Activated naive CD4-positive, alpha-beta T cell treated with anti-CD3 and anti-CD28 coated beads for 36 hours (primary cell): Measurements from ENCODE around the gene GLDC. TPM values are rescaled to one million over a fixed set of nuclear protein-coding genes. Genes with fewer than 3 reads are reported as not detected.
A peak's percentile ranks its signal among the peaks of the same experiment; 100 is the strongest.
"Not testable (repeated sequence)": the region's sequence is repeated elsewhere in the genome, so short reads cannot be mapped to it uniquely, and the experiment has no call there.

Experiments used
- CTCF ChIA-PET: fragments of 350-600 bp; sonication (Branson Sonifier 250); formaldehyde crosslinking; loops from one replicate; lab custom pipeline; 2021; ENCODE audit warnings: antibody characterized with exemption; lab: Charles Lee
- DNase-seq: peaks from one replicate; pipeline ENCODE4 v3.0.0-alpha.2; 2020
- H3K27ac Mint-ChIP-seq: one replicate; pipeline ENCODE4 v1.8.0; 2021; ENCODE audit warnings: mild to moderate bottlenecking, mixed read lengths
- H3K27me3 Mint-ChIP-seq: one replicate; pipeline ENCODE4 v1.8.0; 2021; ENCODE audit warnings: low read depth, mixed read lengths
- H3K36me3 Mint-ChIP-seq: one replicate; pipeline ENCODE4 v1.8.0; 2021; ENCODE audit warnings: low read depth, mixed read lengths
- H3K4me1 Mint-ChIP-seq: one replicate; pipeline ENCODE4 v1.8.0; 2021; ENCODE audit warnings: low read depth, mixed read lengths
- H3K4me3 Mint-ChIP-seq: one replicate; pipeline ENCODE4 v1.8.0; 2021; ENCODE audit warnings: mild to moderate bottlenecking, moderate library complexity, mixed read lengths
- H3K9me3 Mint-ChIP-seq: one replicate; pipeline ENCODE4 v1.8.0; 2021; ENCODE audit warnings: mixed read lengths
- intact Hi-C: fragments of 100-400 bp; cut with micrococcal nuclease; formaldehyde crosslinking; loops from one replicate; pipeline ENCODE4 v1.15.1; 2023
- total RNA-seq, 2 experiments: library from RNA; stranded (reverse); gene quantifications; one replicate each; pipeline ENCODE4 v1.2.3, GENCODE V29; 2021

Gene GLDC
- 1 to 10 TPM; 1.7 to 1.9 TPM for total RNA-seq

DNA sequence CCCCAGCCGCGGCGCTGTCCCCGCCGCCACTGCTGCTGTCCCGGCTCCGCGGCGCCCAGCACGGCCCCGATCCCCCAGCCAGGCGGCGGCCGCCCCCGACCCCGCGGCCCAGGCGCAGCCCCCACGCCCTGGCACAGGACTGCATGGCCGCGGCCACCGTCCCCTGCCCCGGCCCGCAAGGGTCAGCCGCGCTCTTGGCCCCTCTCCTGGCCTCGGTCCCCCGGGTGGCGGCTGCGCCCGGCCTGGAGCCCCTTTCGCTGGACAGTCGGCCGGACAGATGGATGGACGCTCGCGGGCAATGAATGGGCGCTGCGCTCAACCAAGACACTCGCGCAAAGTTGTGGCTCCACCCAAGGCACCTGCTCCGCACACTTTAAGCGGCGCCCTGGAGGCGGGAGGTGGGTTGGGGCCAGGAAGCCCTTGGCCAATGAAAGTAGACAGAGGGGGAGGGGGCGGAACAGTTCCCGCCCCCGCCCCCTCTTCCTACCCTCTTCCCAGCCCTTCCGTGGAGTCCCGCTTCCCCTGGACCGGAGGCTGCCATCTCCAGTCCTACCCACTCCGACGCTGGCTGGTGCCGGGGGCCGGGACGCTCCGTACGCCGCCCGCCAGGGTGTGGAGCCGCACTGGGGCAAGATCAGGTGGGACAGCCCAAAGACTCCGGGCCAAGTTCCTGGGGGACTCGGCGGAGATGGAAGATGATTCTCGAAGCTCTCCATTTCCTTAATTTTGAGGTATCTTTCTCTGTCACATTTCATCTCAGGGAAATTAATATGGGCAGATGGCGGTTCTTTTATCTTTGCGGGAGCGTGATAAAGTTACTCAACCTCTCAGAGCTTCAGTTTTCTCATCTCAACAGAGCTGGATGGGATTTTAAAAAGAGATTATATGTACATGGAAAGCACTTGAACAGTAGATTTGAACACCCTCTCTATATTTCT, at the start of gene GLDC:
Gene GLDC, minus strand, starts transcription at position 375 of the 938 bp plus-strand sequence. Its CDS starts 230 bp downstream, at position 145.
- peaks cover 45% of the 10 kb centered on the region for H3K27me3 Mint-ChIP-seq
- H3K9me3 Mint-ChIP-seq = no peaks in the 10 kb centered on the region
- intact Hi-C loops = loop anchor here (1.0 to 2.0 kb wide), 3 partner anchors 21 to 47 kb away; no protein-coding TSS in a partner anchor
- H3K4me1 Mint-ChIP-seq = peaks cover 19% of the 10 kb centered on the region
- H3K36me3 Mint-ChIP-seq = no peaks in the 10 kb centered on the region
- no peak within 1 kb of the TSS for H3K27ac Mint-ChIP-seq
- peak; percentile 62 for DNase-seq
- CTCF ChIA-PET = interaction anchor here (0.9 to 1.4 kb wide), 2 partner anchors 18 to 37 kb away, joined by 3 to 4 read pairs; no protein-coding TSS in a partner anchor
- H3K4me3 Mint-ChIP-seq = peak within 1 kb of the TSS; percentile 76

DNA sequence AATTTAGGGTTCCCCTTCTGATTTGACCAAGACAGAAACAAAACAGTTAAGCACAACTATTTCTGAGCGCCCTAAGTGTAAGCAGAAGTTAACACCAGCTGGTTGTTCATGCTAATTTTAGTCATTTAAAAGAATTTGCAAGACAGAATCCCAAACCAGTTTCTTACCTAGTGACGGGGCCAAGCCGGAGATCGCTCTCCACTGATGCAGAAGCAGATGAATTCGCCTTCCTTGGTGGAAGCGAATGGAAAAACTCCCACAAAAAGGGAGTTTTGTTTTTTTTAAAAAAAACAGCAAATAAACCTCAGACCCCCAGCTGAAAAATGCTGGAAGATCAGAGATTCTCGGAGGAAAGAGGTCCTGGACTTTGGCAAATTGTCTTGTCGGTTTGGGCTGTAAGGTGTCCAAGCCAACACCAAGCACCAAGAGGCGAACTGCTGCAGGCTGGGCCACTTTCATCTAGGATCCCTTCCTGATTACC, 47.4 kb upstream of the GLDC start:
- no peak for DNase-seq
- intact Hi-C loops = no loop called here
- CTCF ChIA-PET = interaction anchor here (0.6 to 0.7 kb wide), 3 partner anchors 22 to 457 kb away, joined by 3 to 6 read pairs (median 3); no protein-coding TSS in a partner anchor
- Mint-ChIP-seq H3K27ac (no peak overlapping the region), H3K4me3 (no peak overlapping the region), H3K27me3 (no peaks in the 10 kb centered on the region), H3K36me3 (no peaks in the 10 kb centered on the region), H3K9me3 (no peaks in the 10 kb centered on the region), H3K4me1 (peaks cover 5% of the 10 kb centered on the region)

DNA sequence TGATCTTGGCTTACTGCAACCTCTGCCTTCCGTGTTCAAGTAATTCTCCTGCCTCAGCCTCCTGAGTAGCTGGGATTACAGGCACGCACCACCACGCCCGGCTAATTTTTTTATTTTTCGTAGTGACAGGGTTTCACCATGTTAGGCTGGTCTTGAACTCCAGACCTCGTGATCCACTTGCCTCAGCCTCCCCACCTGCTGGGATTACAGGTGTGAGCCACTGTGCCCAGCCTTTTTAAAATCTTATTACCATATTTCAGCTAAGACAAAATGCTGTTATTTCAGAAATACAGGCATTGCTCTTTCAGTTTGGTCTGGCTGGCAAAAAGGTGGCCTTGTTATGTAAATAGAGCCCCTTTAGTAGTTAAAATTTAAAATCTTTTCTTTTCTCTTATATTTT, 46.9 kb upstream of the GLDC start:
- no peaks in the 10 kb centered on the region for H3K9me3 Mint-ChIP-seq
- no peak overlapping the region for H3K27ac Mint-ChIP-seq
- CTCF ChIA-PET = interaction anchor here (0.6 to 0.7 kb wide), 2 partner anchors 23 to 457 kb away, joined by 3 read pairs; no protein-coding TSS in a partner anchor
- no peaks in the 10 kb centered on the region for H3K36me3 Mint-ChIP-seq
- intact Hi-C loops = no loop called here
- peaks cover 5% of the 10 kb centered on the region for H3K4me1 Mint-ChIP-seq
- no peak overlapping the region for H3K4me3 Mint-ChIP-seq
- H3K27me3 Mint-ChIP-seq = no peaks in the 10 kb centered on the region
- no peak for DNase-seq

DNA sequence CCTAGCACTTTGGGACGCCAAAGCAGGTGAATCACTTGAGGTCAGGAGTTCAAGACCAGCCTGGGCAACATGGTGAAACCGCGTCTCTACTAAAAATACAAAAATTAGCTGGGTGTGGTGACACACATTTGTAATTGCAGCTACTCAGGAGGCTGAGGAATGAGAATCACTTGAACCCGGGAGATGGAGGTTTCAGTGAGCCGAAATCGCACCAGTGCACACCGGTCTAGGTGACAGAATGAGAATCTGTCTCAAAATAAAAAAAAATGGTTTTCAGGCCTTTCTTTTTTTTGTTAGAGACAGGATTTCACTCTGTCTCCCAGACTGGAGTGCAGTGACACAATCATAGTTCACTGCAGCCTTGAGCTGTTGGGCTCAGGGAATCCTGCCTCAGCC, 45.1 kb upstream of the GLDC start:
- H3K4me3 Mint-ChIP-seq, H3K4me1 Mint-ChIP-seq, H3K27me3 Mint-ChIP-seq, H3K9me3 Mint-ChIP-seq, intact Hi-C loops, DNase-seq, H3K27ac Mint-ChIP-seq, H3K36me3 Mint-ChIP-seq: not testable (repeated sequence)
- CTCF ChIA-PET = interaction anchor here (1.0 kb wide), 1 partner anchor 27 kb away, joined by 3 read pairs; no protein-coding TSS in a partner anchor

DNA sequence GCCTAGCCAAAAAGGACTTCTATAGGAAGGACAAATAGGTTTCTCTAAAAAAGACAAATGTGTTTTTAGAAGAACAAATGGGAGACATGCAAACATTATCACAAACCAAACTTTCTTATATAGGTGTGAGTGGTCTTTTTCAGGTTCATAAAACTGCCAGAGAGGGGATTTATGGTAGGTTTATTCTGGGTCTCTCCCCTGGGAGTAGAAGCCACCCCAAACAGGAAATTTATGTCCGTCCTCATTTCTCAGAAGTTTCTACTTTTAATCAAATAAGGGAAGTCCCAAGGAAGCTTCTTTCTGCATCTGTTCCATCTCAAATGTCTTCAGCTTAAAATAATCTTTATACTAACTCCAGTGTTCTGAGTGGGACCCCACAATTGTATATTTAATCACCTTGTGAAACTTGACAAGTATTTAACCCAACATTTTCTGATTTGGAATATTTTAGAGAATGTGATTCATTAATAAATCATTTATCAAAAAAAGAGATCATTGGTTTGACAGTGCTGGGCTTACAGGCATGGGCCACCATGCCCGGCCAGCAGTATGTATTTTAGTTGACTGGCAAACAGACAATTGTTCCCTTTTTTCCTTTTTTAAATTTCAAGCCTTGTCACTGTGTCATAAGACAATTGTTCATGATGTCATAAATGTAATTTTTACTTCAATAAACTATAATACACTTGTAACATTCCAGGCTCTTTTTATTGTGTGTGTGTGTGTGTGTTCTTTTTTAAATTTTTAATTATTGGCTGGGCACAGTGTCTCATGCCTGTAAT, 44.6 kb upstream of the GLDC start:
- Mint-ChIP-seq H3K27me3 (no peaks in the 10 kb centered on the region), H3K4me1 (peaks cover 8% of the 10 kb centered on the region), H3K4me3 (no peak overlapping the region), H3K9me3 (no peaks in the 10 kb centered on the region), H3K36me3 (peaks cover 1% of the 10 kb centered on the region), H3K27ac (no peak overlapping the region)
- CTCF ChIA-PET = interaction anchor here (1.0 kb wide), 1 partner anchor 26 kb away, joined by 3 read pairs; no protein-coding TSS in a partner anchor
- DNase-seq = no peak
- intact Hi-C loops = no loop called here

DNA sequence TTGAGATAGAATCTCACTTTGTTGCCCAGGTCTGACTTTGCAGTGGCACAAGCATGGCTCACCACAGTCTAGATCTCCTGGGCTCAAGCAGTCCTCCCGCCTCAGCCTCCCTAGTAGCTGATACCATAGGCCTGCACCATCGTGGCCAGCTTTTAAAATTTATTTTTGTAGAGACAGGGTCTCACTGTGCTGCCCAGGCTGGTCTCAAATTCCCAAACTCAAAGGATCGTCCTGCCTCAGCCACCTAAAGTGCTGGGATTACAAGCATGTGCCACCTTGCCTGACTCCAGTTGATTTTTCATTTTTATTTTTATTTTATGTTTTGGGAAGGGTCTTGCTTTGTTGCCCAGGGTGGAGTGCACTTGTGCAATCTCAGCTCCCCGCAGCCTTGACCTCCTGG, 41.7 kb upstream of the GLDC start:
- H3K27ac Mint-ChIP-seq = no peak overlapping the region
- peaks cover 20% of the 10 kb centered on the region for H3K4me1 Mint-ChIP-seq
- intact Hi-C loops = no loop called here
- CTCF ChIA-PET = no interaction called here
- H3K9me3 Mint-ChIP-seq = no peaks in the 10 kb centered on the region
- DNase-seq = no peak
- no peaks in the 10 kb centered on the region for H3K27me3 Mint-ChIP-seq
- peaks cover 4% of the 10 kb centered on the region for H3K36me3 Mint-ChIP-seq
- H3K4me3 Mint-ChIP-seq = no peak overlapping the region

DNA sequence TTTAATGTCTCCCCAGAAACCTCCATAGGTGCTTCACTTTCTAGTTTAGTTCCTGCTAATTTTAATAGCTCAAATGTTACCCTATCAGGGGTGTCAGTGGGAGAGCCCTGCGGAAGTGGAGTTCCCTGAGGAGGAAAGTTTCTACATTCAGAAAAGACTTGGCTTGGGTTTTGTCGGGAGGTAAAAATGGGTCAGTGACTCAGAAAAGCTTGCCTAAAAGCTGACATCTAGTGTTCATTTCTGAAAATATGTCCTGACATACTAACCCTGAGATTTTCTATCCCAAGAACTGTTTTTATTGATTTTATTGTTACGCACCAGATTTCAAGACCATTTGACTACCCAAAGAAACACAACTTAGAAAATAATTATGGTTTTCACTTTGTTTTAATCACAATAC, 40.9 kb upstream of the GLDC start:
- peaks cover 20% of the 10 kb centered on the region for H3K4me1 Mint-ChIP-seq
- CTCF ChIA-PET = no interaction called here
- H3K27me3 Mint-ChIP-seq = no peaks in the 10 kb centered on the region
- H3K4me3 Mint-ChIP-seq = no peak overlapping the region
- no peaks in the 10 kb centered on the region for H3K9me3 Mint-ChIP-seq
- no peak overlapping the region for H3K27ac Mint-ChIP-seq
- no peak for DNase-seq
- peaks cover 4% of the 10 kb centered on the region for H3K36me3 Mint-ChIP-seq
- intact Hi-C loops = no loop called here

DNA sequence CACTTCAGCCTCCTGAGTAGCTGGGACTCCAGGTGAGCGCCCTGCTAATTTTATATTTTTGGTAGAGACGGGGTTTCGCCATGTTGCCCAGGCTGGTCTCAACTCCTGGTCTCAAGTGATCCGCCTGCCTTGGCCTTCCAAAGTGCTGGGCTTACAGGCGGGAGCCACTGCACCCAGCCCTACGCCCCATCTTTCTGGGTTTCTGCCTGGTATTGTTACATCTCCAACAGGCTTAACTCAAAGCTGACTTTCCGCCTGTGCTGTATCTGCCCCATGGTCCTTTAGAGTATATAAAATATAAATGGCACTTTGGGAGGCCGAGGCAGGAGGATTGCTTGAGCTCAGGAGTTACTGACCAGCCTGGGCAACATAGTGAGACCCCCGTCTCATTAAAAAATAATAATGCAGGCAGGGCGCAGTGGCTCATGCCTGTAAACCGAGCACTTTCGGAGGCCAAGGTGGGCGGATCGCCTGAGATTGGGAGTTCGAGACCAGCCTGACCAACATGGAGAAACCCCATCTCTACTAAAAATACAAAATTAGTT, 36.5 kb upstream of the GLDC start:
- Mint-ChIP-seq H3K4me3 (peak overlapping the region; percentile 95), H3K4me1 (peaks cover 19% of the 10 kb centered on the region), H3K27ac (peak overlapping the region; percentile 99), H3K36me3 (peaks cover 5% of the 10 kb centered on the region), H3K27me3 (no peaks in the 10 kb centered on the region), H3K9me3 (no peaks in the 10 kb centered on the region)
- intact Hi-C loops = loop anchor here (1.0 to 5.0 kb wide), 12 partner anchors 22 to 1055 kb away; partner anchors contain the start of genes ERMP1, GLDC, KDM4C and RANBP6
- no peak for DNase-seq
- CTCF ChIA-PET = interaction anchor here (0.7 to 0.8 kb wide), 2 partner anchors 14 to 37 kb away, joined by 3 read pairs; partner anchors contain the start of gene GLDC

DNA sequence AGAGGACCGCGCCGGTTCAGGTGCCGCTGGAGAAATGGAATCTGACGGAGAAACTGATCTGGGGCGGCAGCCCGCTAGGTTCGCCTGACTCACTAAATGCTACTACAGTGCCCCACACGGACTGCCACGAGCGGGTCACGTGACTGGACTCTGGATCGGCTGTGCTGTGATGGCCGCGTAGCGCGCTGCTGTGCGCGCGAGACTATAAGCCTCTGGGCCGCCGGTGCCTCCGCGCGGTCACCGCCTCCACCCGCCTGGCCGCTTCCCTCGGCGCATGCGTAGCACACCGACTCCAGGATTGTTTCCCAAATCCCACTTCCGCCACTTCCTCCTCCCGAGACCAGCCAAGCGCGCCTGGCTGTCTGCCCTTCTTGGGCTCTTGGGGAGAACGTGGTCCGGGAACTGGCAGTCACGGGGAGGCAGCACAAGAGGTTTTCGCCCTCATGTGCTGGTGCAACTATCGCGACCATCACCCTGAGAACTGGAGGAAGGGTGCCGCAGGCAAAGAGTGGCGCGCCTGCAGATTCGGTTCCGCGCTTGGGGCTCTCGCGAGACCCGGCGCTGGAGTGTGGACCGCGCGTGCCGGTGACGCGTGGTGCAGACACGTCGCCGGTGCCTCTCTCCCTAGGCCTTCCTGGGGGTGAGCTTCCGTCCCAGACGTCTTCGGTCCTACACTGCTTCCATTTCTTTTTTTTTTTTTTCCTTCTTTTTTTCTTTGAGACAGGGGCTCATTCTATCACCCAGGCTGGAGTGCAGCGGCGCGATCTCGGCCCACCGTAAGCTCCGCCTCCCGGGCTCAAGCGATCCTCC, 35.8 kb upstream of the GLDC start:
- peaks cover 4% of the 10 kb centered on the region for H3K36me3 Mint-ChIP-seq
- peak; percentile 94 for DNase-seq
- H3K4me3 Mint-ChIP-seq = peak overlapping the region; percentile 95
- H3K27me3 Mint-ChIP-seq = no peaks in the 10 kb centered on the region
- no peaks in the 10 kb centered on the region for H3K9me3 Mint-ChIP-seq
- intact Hi-C loops = loop anchor here (1.0 to 5.0 kb wide), 12 partner anchors 23 to 1054 kb away; partner anchors contain the start of genes ERMP1, GLDC, KDM4C and RANBP6
- H3K4me1 Mint-ChIP-seq = peaks cover 18% of the 10 kb centered on the region
- CTCF ChIA-PET = interaction anchor here (0.8 kb wide), 1 partner anchor 14 kb away, joined by 3 read pairs; no protein-coding TSS in a partner anchor
- H3K27ac Mint-ChIP-seq = peak overlapping the region; percentile 99

DNA sequence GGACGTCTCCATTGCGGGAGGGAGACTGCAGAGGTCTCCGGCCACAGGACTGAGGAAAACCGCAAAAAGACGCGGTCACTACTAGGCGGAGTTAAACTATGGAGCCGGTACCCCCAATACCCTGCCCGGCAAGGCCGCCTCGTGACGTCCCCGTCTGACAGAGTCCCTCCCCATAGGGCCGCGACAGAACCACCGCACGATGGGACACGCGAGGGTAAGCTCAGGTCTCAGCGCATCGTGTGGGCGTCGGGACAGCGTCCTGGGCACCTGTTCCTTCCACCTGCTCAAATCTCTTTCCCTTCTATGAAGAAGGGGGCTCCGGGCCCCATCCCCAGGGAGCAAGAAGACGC, 35.2 kb upstream of the GLDC start:
- Mint-ChIP-seq H3K9me3 (no peaks in the 10 kb centered on the region), H3K36me3 (peaks cover 4% of the 10 kb centered on the region), H3K27me3 (no peaks in the 10 kb centered on the region), H3K4me1 (peaks cover 17% of the 10 kb centered on the region), H3K27ac (peak overlapping the region; percentile 99), H3K4me3 (peak overlapping the region; percentile 95)
- peak; percentile 77 for DNase-seq
- intact Hi-C loops = loop anchor here (1.0 to 5.0 kb wide), 12 partner anchors 24 to 1053 kb away; partner anchors contain the start of genes ERMP1, GLDC, KDM4C and RANBP6
- CTCF ChIA-PET = no interaction called here

DNA sequence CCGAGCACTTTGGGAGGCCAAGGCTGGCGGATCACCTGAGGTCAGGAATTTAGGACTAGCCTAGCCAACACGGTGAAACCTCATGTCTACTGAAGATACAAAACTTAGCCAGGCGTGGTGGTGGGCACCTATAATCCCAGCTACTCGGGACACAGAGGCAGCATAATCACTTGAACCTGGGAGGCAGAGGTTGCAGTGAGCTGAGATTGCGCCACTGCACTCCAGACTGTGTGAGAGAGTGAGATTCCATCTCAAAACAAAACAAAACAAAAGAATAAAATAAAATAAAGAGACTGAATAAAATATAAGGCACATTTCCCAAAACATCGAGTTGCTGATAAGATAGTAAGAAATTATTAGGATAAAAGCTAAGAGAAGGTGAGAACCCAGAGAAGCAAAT, 32.3 kb upstream of the GLDC start:
- Mint-ChIP-seq H3K4me3 (no peak overlapping the region), H3K27ac (no peak overlapping the region), H3K4me1 (peaks cover 7% of the 10 kb centered on the region), H3K27me3 (no peaks in the 10 kb centered on the region), H3K9me3 (no peaks in the 10 kb centered on the region), H3K36me3 (peaks cover 1% of the 10 kb centered on the region)
- DNase-seq = no peak
- intact Hi-C loops = no loop called here
- CTCF ChIA-PET = interaction anchor here (1.0 kb wide), 1 partner anchor 11 kb away, joined by 3 read pairs; no protein-coding TSS in a partner anchor
